H9 (cell line): ENCODE results near the gene ASXL3. TPM values are rescaled to one million over a fixed set of nuclear protein-coding genes. Genes with fewer than 3 reads are reported as not detected.

Source experiments
- DNase-seq: peaks from one replicate; pipeline ENCODE4 v3.0.0-alpha.2; 2017
- H2AFZ ChIP-seq: one replicate; pipeline ENCODE4 v1.6.1; 2013; ENCODE audit warnings: mild to moderate bottlenecking, low read length, control low read depth, moderate library complexity
- H2AK5ac ChIP-seq: 2 replicates; pipeline ENCODE4 v1.6.1; 2013; ENCODE audit warnings: low read length, control low read depth, mixed read lengths; ENCODE audit not compliant: insufficient read length
- H2BK120ac ChIP-seq: one replicate; pipeline ENCODE4 v1.6.1; 2013; ENCODE audit warnings: low read depth, mild to moderate bottlenecking, low read length, control low read depth, inconsistent platforms; ENCODE audit not compliant: poor library complexity, severe bottlenecking
- H2BK12ac ChIP-seq: 2 replicates; pipeline ENCODE4 v1.6.1; 2013; ENCODE audit warnings: low read length, control low read depth, mixed read lengths, low read depth; ENCODE audit not compliant: insufficient read length
- H2BK15ac ChIP-seq: 2 replicates; pipeline ENCODE4 v1.6.1; 2013; ENCODE audit warnings: low read depth, low read length, control low read depth
- H2BK20ac ChIP-seq: one replicate; pipeline ENCODE4 v1.6.1; 2013; ENCODE audit warnings: low read depth, mild to moderate bottlenecking, low read length, control low read depth, inconsistent platforms; ENCODE audit not compliant: poor library complexity, severe bottlenecking
- H2BK5ac ChIP-seq: 2 replicates; pipeline ENCODE4 v1.6.1; 2013; ENCODE audit warnings: low read length, control low read depth, mixed read lengths; ENCODE audit not compliant: insufficient read length
- H3K14ac ChIP-seq: 2 replicates; pipeline ENCODE4 v1.6.1; 2013; ENCODE audit warnings: low read length, control low read depth; ENCODE audit not compliant: insufficient read depth
- H3K18ac ChIP-seq: 2 replicates; pipeline ENCODE4 v1.6.1; 2013; ENCODE audit warnings: low read depth, mild to moderate bottlenecking, mixed read lengths, low read length, control low read depth; ENCODE audit not compliant: insufficient read length
- H3K23ac ChIP-seq: 2 replicates; pipeline ENCODE4 v1.6.1; 2013; ENCODE audit warnings: low read length, control low read depth, mixed read lengths, low read depth; ENCODE audit not compliant: insufficient read length
- H3K23me2 ChIP-seq: 2 replicates; pipeline ENCODE4 v1.6.1; 2013; ENCODE audit warnings: low read depth, mild to moderate bottlenecking, mixed read lengths, low read length, control low read depth; ENCODE audit not compliant: insufficient read length, poor library complexity, severe bottlenecking
- H3K27ac ChIP-seq: 2 replicates; pipeline ENCODE4 v1.5.1; 2013; ENCODE audit warnings: low read length, control low read depth, mixed read lengths, low read depth; ENCODE audit not compliant: insufficient read length
- H3K27me3 ChIP-seq: 2 replicates; pipeline ENCODE4 v1.6.1; 2013; ENCODE audit warnings: low read length, control low read depth, inconsistent platforms; ENCODE audit not compliant: insufficient read depth
- H3K4ac ChIP-seq: 2 replicates; pipeline ENCODE4 v1.6.1; 2013; ENCODE audit warnings: low read depth, mild to moderate bottlenecking, control low read depth, inconsistent platforms, low read length, moderate library complexity
- H3K4me1 ChIP-seq: 2 replicates; pipeline ENCODE4 v1.6.1; 2013; ENCODE audit warnings: low read length, control low read depth, inconsistent platforms; ENCODE audit not compliant: insufficient read depth
- H3K4me2 ChIP-seq: 2 replicates; pipeline ENCODE4 v1.6.1; 2013; ENCODE audit warnings: low read length, control low read depth, mixed read lengths; ENCODE audit not compliant: insufficient read length, insufficient read depth
- H3K56ac ChIP-seq: 2 replicates; pipeline ENCODE4 v1.6.1; 2013; ENCODE audit warnings: low read depth, mild to moderate bottlenecking, mixed read lengths, low read length, control low read depth; ENCODE audit not compliant: insufficient read length
- H3K79me1 ChIP-seq: 2 replicates; pipeline ENCODE4 v1.6.1; 2013; ENCODE audit warnings: low read depth, mild to moderate bottlenecking, moderate library complexity, low read length, control low read depth, inconsistent platforms; ENCODE audit not compliant: insufficient read depth, poor library complexity, severe bottlenecking
- H3K79me2 ChIP-seq: 2 replicates; pipeline ENCODE4 v1.6.1; 2013; ENCODE audit warnings: low read length, control low read depth, inconsistent platforms; ENCODE audit not compliant: insufficient read depth
- H3K9ac ChIP-seq: 2 replicates; pipeline ENCODE4 v1.6.1; 2013; ENCODE audit warnings: low read length, control low read depth, mixed read lengths; ENCODE audit not compliant: insufficient read length; ENCODE audit errors: extremely low read depth
- H3K9me3 ChIP-seq: one replicate; pipeline ENCODE4 v1.6.1; 2013; ENCODE audit warnings: low read depth, low read length, inconsistent platforms; ENCODE audit not compliant: control insufficient read depth
- H3T11ph ChIP-seq: one replicate; pipeline ENCODE4 v1.6.1; 2013; ENCODE audit warnings: mild to moderate bottlenecking, low read length, control low read depth, inconsistent platforms
- H4K20me1 ChIP-seq: one replicate; pipeline ENCODE4 v1.6.1; 2013; ENCODE audit not compliant: control insufficient read depth, insufficient read length, insufficient read depth
- H4K5ac ChIP-seq: 2 replicates; pipeline ENCODE4 v1.6.1; 2013; ENCODE audit warnings: low read depth, mild to moderate bottlenecking, mixed read lengths, low read length, control low read depth; ENCODE audit not compliant: insufficient read length
- H4K8ac ChIP-seq: replicated peaks from 2 replicates; pipeline ENCODE4 v1.6.1; 2013; ENCODE audit warnings: low read length, control low read depth, mixed read lengths, low read depth; ENCODE audit not compliant: insufficient read length
- H4K91ac ChIP-seq: 2 replicates; pipeline ENCODE4 v1.6.1; 2013; ENCODE audit warnings: low read depth, mild to moderate bottlenecking, moderate library complexity, mixed read lengths, low read length, control low read depth; ENCODE audit not compliant: insufficient read length
- H3K27ac Mint-ChIP-seq, 3 experiments: 2 replicates in 2 of 3; 3 replicates in 1 of 3; pipeline ENCODE4 v1.8.0; 2020 to 2021; ENCODE audit warnings: mixed read lengths in 3 of 3, mild to moderate bottlenecking in 1 of 3, moderate library complexity in 1 of 3
- H3K27me3 Mint-ChIP-seq: 2 replicates; pipeline ENCODE4 v1.8.0; 2021; ENCODE audit warnings: low read depth, mild to moderate bottlenecking, moderate library complexity, mixed read lengths
- H3K36me3 Mint-ChIP-seq, 3 experiments: 2 replicates in 2 of 3; 3 replicates in 1 of 3; pipeline ENCODE4 v1.8.0; 2020 to 2021; ENCODE audit warnings: low read depth in 3 of 3, mixed read lengths in 3 of 3; ENCODE audit not compliant: insufficient read depth in 1 of 3
- H3K4me1 Mint-ChIP-seq, 2 experiments: 2 replicates each; pipeline ENCODE4 v1.8.0; 2020; ENCODE audit warnings: mixed read lengths in 2 of 2
- H3K4me3 Mint-ChIP-seq, 2 experiments: 2 replicates in 1 of 2; 3 replicates in 1 of 2; pipeline ENCODE4 v1.8.0; 2020 to 2021; ENCODE audit warnings: mild to moderate bottlenecking in 2 of 2, mixed read lengths in 2 of 2, moderate library complexity in 1 of 2
- H3K9me3 Mint-ChIP-seq, 2 experiments: 2 replicates in 1 of 2; 3 replicates in 1 of 2; pipeline ENCODE4 v1.8.0; 2020; ENCODE audit warnings: mild to moderate bottlenecking in 2 of 2, mixed read lengths in 2 of 2, moderate library complexity in 1 of 2
- total RNA-seq: library from RNA; stranded (reverse); gene quantifications from 2 replicates; pipeline ENCODE4 v1.2.1, GENCODE V29; 2021
- TF ChIP-seq, protein P1 (sequence below): fragments of 200-600 bp; sonication (generic); conservative IDR thresholded peaks from 3 replicates; pipeline ENCODE4 v1.8.0; 2021; ENCODE audit warnings: antibody characterized with exemption, mild to moderate bottlenecking

ASXL3 gene
- total RNA-seq, 1 experiment from 2014 or later, result 0.35 TPM

DNA sequence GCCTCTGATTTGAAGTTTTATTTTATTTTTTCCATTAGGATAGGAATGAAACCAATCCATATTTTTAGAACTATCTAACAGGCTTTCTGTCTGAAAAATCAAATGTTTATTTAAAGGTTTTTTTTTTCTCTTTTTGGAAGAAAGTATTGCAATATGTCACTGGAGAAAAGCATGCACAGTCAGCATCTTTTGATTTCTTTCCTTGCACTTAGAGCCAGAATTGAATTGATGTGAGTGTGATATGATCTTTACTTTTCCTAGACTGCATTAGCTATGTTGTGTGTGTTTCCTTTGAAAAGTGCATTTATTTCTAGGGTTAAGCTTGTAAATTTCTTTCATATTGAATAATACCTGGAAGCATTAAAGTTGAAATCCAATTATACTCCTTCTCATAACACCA, 87.6 kb downstream of the ASXL3 start:
- no peak overlapping the region for H3K9ac ChIP-seq
- no peaks in the 10 kb centered on the region for H3K36me3 Mint-ChIP-seq
- TF ChIP-seq, protein P1, sequence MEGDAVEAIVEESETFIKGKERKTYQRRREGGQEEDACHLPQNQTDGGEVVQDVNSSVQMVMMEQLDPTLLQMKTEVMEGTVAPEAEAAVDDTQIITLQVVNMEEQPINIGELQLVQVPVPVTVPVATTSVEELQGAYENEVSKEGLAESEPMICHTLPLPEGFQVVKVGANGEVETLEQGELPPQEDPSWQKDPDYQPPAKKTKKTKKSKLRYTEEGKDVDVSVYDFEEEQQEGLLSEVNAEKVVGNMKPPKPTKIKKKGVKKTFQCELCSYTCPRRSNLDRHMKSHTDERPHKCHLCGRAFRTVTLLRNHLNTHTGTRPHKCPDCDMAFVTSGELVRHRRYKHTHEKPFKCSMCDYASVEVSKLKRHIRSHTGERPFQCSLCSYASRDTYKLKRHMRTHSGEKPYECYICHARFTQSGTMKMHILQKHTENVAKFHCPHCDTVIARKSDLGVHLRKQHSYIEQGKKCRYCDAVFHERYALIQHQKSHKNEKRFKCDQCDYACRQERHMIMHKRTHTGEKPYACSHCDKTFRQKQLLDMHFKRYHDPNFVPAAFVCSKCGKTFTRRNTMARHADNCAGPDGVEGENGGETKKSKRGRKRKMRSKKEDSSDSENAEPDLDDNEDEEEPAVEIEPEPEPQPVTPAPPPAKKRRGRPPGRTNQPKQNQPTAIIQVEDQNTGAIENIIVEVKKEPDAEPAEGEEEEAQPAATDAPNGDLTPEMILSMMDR, result no peak
- no peak overlapping the region for H2AK5ac ChIP-seq
- no peaks in the 10 kb centered on the region for H4K20me1 ChIP-seq
- no peaks in the 10 kb centered on the region; the same call in 1 of the 2 replicates for H3K4me1 ChIP-seq
- H3K27ac ChIP-seq, result no peak overlapping the region
- H3K23me2 ChIP-seq, result no peaks in the 10 kb centered on the region
- no peak overlapping the region for H4K8ac ChIP-seq
- no peak overlapping the region for H2BK5ac ChIP-seq
- DNase-seq, result no peak
- no peaks in the 10 kb centered on the region for H3K27me3 Mint-ChIP-seq
- no peak overlapping the region for H3K56ac ChIP-seq
- H3K4ac ChIP-seq, result no peak overlapping the region
- no peak overlapping the region for H2BK20ac ChIP-seq
- H3K27ac Mint-ChIP-seq, result no peak overlapping the region
- H4K5ac ChIP-seq, result no peak overlapping the region
- no peak overlapping the region for H3K4me2 ChIP-seq
- no peak overlapping the region for H3K23ac ChIP-seq
- H3K9me3 ChIP-seq, result no peaks in the 10 kb centered on the region
- no peak overlapping the region for H2BK12ac ChIP-seq
- no peak overlapping the region for H2BK120ac ChIP-seq
- H4K91ac ChIP-seq, result no peak overlapping the region
- H3K79me2 ChIP-seq, result no peaks in the 10 kb centered on the region
- no peak overlapping the region for H2BK15ac ChIP-seq
- H3K79me1 ChIP-seq, result no peaks in the 10 kb centered on the region
- H3K9me3 Mint-ChIP-seq, result no peaks in the 10 kb centered on the region
- no peak overlapping the region for H3K4me3 Mint-ChIP-seq
- peaks cover 8 to 10% of the 10 kb centered on the region in 2 experiments for H3K4me1 Mint-ChIP-seq
- H3T11ph ChIP-seq, result no peak overlapping the region
- no peak overlapping the region for H3K14ac ChIP-seq
- H3K18ac ChIP-seq, result no peak overlapping the region
- no peaks in the 10 kb centered on the region for H3K27me3 ChIP-seq
- no peak overlapping the region for H2AFZ ChIP-seq
